GM19351 (cell line): ENCODE results near the gene NHLH1.

Source experiments
- ATAC-seq: cut with Tn5 transposase; IDR thresholded peaks from one replicate; pipeline ENCODE4 v1.9.1; 2021; ENCODE audit warnings: mild to moderate bottlenecking, moderate library complexity; ENCODE audit not compliant: unreplicated experiment

The NHLH1 gene

GRCh38 chr1:160409486-160409885 lies 42.6 kb downstream of the NHLH1 start:
- ATAC-seq = no peak

- no peak for ATAC-seq
Measured at GRCh38 chr1:160410406-160411005, 43.6 kb downstream of the NHLH1 start.

- ATAC-seq = no peak
Measured at GRCh38 chr1:160411271-160412027, 44.6 kb downstream of the NHLH1 start.

DNA sequence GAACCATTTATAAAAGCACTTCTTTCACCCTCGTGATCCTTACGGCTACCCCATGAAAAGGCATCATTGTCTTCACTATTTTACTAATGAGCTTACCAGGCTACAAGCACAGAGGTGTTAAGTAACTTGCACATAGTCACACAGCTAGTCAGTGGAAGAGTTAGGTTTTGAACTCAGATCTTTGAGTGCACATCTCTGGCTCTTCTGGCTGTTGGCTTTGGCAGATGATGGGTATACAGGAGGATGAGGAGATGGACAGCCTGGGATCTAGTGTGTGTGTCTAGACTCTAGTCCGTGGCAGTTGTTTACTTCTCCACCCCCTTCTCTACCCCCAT lies 45.1 kb downstream of the NHLH1 start:
- no peak for ATAC-seq

GRCh38 chr1:160413716-160414115 lies 46.8 kb downstream of the NHLH1 start:
- no peak for ATAC-seq

- ATAC-seq = no peak
Measured at GRCh38 chr1:160414881-160415280, 48.0 kb downstream of the NHLH1 start.

GRCh38 chr1:160415696-160416290 lies 48.9 kb downstream of the NHLH1 start:
- ATAC-seq = no peak

DNA sequence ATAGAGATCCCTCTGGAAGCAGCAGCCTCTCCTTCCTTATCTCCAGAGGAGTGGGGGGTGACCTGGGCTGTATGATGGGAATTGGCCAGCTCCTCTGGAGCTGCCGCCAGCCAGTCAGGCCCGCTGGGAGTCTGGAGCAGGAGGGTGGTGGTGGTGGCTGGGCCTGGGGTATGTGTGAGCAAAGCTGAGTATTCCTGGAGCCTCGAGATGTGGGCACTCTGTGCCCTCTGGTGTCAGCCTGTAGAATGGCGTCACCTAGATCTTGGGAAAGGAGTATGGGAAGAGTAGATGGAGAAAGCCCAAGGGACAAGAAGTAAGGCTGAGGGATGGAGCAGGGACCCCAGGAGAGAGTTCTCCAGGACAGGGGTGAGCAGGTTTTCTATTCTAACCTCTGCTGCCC lies 49.5 kb downstream of the NHLH1 start:
- ATAC-seq = no peak

DNA sequence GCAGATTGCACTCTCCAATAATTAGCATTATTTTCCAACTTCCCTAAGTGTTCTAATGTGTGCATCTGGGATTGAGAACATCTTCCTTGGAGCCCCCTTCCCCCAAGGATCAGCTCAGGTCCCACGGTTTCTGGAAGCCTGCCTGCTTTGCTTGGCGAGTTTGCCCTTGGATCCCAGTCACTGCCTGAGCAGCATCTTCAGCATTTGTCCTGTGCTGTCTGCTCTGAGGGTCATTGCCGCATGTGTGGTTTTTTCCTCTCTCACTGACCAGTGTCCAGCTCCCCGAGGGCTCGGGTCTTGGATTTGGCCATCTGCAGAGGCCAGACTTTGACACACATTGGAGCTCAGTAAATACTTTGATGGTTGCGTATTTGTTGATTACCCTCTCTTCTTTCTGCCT lies 51.6 kb downstream of the NHLH1 start:
- ATAC-seq = no peak

DNA sequence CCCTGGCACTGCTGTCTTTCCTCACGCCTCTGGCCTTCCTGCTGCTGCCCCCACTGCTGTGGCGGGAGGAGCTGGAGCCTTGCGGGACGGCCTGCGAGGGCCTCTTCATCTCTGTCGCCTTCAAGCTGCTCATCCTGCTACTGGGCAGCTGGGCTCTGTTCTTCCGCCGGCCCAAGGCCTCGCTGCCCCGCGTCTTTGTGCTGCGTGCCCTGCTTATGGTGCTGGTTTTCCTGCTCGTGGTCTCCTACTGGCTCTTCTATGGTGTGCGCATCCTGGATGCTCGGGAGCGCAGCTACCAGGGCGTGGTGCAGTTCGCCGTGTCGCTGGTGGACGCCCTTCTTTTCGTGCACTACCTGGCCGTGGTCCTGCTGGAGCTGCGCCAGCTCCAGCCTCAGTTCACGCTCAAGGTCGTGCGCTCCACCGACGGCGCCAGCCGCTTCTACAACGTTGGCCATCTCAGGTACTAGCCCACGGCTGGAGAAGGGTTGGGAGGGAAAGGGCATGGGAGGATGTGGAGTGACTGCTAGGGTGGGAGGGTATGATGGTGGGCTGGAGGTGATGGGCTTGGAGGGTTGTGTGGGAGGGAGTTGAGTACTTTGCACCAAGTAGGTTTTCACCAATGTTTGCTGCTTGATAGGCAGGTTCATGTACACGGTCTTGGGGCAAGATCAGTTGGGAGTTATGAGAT lies 52.4 kb downstream of the NHLH1 start:
- ATAC-seq = no peak

GRCh38 chr1:160419838-160420169 lies 52.9 kb downstream of the NHLH1 start:
- ATAC-seq = no peak

DNA sequence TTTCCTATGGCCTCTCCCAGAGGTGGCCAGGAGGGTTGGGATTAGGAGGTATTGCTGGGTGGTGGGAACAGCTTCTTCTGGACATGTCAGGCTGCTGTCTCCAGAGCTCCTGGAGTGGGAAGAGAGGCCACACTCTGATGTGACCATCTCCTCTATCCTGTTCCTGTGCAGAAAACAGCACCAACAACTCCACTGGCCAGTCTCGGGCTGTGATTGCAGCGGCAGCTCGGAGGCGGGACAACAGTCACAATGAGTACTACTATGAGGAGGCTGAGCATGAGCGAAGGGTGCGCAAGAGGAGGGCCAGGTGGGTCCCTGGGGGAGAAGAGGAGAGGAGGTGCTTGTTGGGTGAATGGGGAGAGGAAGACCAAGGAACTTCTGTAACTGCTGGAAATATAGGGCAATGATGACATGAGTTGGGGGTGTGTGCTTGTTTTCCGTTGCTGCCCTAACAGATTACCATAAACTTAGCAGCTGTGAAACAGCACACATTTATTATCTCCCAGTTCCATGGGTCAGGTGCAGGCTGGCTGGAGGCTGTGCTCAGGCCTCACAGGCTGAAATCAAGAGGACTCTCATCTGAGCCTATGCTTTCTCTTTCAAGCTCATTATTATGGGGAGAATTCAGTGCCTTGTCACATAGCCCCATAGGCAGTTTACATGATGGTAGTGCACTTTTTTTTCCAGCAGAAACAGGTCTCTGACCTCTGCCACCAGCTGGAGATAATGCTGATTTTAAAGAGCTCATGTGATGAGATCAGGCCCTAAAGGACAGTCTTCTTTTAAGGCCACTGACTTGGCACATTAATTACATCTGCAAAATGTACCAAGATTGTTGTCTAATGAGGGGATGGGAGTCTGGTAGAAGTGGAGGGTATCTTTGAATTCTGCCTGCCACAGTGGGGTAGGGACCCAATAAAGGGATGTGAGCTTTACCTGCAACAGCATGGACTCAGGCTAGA lies 54.3 kb downstream of the NHLH1 start:
- ATAC-seq = no peak

GRCh38 chr1:160421881-160422280 lies 55.0 kb downstream of the NHLH1 start:
- no peak for ATAC-seq
